ENCODE measurements around the gene CDH13. TPM values are rescaled to one million over a fixed set of nuclear protein-coding genes. Genes with fewer than 3 reads are reported as not detected.

The CDH13 gene
- total RNA-seq, 1 donor = 102 TPM

DNA sequence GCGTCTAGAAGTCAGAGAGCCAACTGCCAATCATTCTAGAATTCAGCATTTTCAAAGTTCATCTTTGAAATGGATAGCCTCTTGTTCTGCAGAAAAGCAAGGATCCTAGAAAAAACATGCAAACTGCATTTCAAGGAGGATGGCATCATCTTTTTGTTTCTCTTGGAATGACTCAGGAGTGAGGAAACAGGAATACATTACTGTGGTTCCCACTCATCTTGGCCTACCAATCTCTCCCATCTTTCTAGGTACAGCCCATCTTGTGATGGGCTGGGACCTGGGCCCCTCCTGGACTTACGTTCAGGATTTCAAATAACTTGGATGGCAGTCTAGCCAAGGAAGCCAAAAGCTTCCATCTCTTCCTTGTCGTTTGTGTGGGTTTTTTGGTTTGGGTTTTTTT, 363.4 kb downstream of the CDH13 start:
- no peak for DNase-seq (ENCODE audit: insufficient read length, low spot score, missing footprints)
- H2AFZ ChIP-seq (ENCODE audit: low read length) = no peak overlapping the region
- H3K4me1 ChIP-seq (ENCODE audit: insufficient read depth, low read length) = peaks cover 8% of the 10 kb centered on the region
- H3K79me2 ChIP-seq (ENCODE audit: insufficient read depth, low read length) = no peaks in the 10 kb centered on the region
- no peaks in the 10 kb centered on the region for H3K27me3 ChIP-seq (ENCODE audit: insufficient read depth, low read length)
- H3K9me3 ChIP-seq (ENCODE audit: low read depth, low read length) = no peaks in the 10 kb centered on the region
- no peaks in the 10 kb centered on the region for H4K20me1 ChIP-seq (ENCODE audit: insufficient read depth, low read length)
- H3K36me3 ChIP-seq (ENCODE audit: insufficient read depth, low read length) = no peaks in the 10 kb centered on the region
- TF ChIP-seq, protein P1, sequence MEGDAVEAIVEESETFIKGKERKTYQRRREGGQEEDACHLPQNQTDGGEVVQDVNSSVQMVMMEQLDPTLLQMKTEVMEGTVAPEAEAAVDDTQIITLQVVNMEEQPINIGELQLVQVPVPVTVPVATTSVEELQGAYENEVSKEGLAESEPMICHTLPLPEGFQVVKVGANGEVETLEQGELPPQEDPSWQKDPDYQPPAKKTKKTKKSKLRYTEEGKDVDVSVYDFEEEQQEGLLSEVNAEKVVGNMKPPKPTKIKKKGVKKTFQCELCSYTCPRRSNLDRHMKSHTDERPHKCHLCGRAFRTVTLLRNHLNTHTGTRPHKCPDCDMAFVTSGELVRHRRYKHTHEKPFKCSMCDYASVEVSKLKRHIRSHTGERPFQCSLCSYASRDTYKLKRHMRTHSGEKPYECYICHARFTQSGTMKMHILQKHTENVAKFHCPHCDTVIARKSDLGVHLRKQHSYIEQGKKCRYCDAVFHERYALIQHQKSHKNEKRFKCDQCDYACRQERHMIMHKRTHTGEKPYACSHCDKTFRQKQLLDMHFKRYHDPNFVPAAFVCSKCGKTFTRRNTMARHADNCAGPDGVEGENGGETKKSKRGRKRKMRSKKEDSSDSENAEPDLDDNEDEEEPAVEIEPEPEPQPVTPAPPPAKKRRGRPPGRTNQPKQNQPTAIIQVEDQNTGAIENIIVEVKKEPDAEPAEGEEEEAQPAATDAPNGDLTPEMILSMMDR (IDR thresholded peaks at IDR 0.05; ENCODE audit: extremely low read depth, low read depth, low read length) = no peak
- no peak overlapping the region for H3K27ac ChIP-seq (ENCODE audit: low read depth, low read length)
- no peak overlapping the region for H3K4me3 ChIP-seq (ENCODE audit: insufficient read depth, low read length)
- H3K4me2 ChIP-seq (ENCODE audit: insufficient read depth, low read length) = no peak overlapping the region

DNA sequence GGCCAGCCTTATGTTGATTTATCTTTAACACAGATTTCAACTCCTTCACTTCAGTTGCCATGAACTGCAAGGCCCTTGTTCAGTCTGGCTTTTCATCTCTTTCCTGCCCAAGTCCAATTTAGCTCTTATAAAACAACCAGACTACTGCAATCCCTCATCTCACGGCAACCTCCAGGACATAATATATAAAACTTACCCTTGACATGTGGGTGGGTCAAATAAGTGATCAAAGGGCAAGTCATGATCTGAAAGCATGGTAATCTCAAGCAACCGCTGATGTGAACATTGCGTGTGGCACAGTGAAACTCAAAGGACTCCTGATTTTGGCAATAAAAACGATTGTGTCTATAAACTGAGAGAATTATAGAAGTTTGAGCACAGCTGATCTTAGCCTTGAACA, 364.6 kb downstream of the CDH13 start:
- H3K27ac ChIP-seq (ENCODE audit: low read depth, low read length) = no peak overlapping the region
- no peaks in the 10 kb centered on the region for H3K79me2 ChIP-seq (ENCODE audit: insufficient read depth, low read length)
- H3K4me3 ChIP-seq (ENCODE audit: insufficient read depth, low read length) = no peak overlapping the region
- H3K4me1 ChIP-seq (ENCODE audit: insufficient read depth, low read length) = peaks cover 18% of the 10 kb centered on the region
- TF ChIP-seq, protein P1 (IDR thresholded peaks at IDR 0.05; ENCODE audit: extremely low read depth, low read depth, low read length) = no peak
- H3K9me3 ChIP-seq (ENCODE audit: low read depth, low read length) = no peaks in the 10 kb centered on the region
- no peaks in the 10 kb centered on the region for H4K20me1 ChIP-seq (ENCODE audit: insufficient read depth, low read length)
- no peak for DNase-seq (ENCODE audit: insufficient read length, low spot score, missing footprints)
- H3K36me3 ChIP-seq (ENCODE audit: insufficient read depth, low read length) = no peaks in the 10 kb centered on the region
- H2AFZ ChIP-seq (ENCODE audit: low read length) = no peak overlapping the region
- H3K4me2 ChIP-seq (ENCODE audit: insufficient read depth, low read length) = no peak overlapping the region
- H3K27me3 ChIP-seq (ENCODE audit: insufficient read depth, low read length) = no peaks in the 10 kb centered on the region

DNA sequence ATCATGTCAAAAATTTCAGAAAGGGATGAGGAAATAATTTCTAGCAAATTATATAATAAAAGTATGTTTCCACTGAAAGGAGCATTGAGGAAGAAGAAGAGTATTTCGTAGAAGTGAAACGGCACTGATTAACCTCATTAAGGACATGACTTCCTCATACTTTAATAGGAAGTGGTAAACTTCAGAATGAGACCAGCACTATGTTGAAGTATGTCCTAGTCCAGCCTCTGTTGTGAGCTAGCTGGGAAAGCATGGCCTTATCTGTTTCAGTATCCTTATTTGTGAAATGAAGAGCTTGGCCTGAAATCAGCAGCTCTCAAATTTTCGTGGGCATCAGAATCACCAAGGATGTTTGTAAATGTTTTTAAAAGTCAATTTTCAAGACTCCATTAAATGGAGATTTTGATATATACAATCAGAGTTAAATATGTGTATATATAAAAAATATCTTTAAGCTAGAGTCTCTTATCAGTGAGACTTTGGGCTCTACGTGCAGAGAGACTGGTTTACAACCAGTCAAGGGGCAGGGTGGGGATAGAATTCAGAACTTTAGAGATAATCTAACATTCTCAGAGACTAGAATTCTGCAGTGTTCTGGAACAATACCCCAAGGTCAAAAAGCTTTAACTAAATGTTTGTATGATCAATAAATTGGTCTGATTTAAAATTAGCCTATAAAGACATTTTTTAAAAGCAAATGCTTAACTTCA, 365.4 kb downstream of the CDH13 start:
- TF ChIP-seq, protein P1 (IDR thresholded peaks at IDR 0.05; ENCODE audit: extremely low read depth, low read depth, low read length) = no peak
- Histone ChIP-seq H2AFZ (ENCODE audit: low read length) (no peak overlapping the region), H3K9me3 (ENCODE audit: low read depth, low read length) (no peaks in the 10 kb centered on the region), H3K27ac (ENCODE audit: low read depth, low read length) (no peak overlapping the region), H3K4me1 (ENCODE audit: insufficient read depth, low read length) (peaks cover 22% of the 10 kb centered on the region), H3K4me2 (ENCODE audit: insufficient read depth, low read length) (no peak overlapping the region), H3K27me3 (ENCODE audit: insufficient read depth, low read length) (no peaks in the 10 kb centered on the region), H3K36me3 (ENCODE audit: insufficient read depth, low read length) (no peaks in the 10 kb centered on the region), H3K79me2 (ENCODE audit: insufficient read depth, low read length) (peaks cover 6% of the 10 kb centered on the region), H4K20me1 (ENCODE audit: insufficient read depth, low read length) (no peaks in the 10 kb centered on the region), H3K4me3 (ENCODE audit: insufficient read depth, low read length) (no peak overlapping the region)
- DNase-seq (ENCODE audit: insufficient read length, low spot score, missing footprints) = no peak

DNA sequence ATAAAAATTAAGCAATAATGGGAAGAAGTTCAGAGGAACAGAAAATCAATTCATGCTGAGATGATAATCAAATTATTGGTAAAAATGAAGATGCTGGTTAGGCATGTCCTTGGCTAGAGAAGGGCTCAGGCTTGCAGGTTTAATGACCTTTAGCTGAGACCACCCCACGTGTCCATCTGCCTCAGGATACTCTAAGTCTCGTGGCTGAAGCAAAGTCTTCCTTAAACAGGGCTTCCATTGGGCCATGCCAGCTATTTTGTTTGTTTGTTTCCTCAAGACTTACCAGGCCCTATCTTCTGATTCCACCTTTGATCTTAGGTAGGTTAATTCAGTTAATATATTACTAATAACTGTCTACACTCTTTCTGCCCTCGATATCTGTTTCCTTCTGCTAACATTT, 366.0 kb downstream of the CDH13 start:
- H3K79me2 ChIP-seq (ENCODE audit: insufficient read depth, low read length) = peaks cover 6% of the 10 kb centered on the region
- no peak overlapping the region for H2AFZ ChIP-seq (ENCODE audit: low read length)
- H4K20me1 ChIP-seq (ENCODE audit: insufficient read depth, low read length) = no peaks in the 10 kb centered on the region
- DNase-seq (ENCODE audit: insufficient read length, low spot score, missing footprints) = no peak
- H3K9me3 ChIP-seq (ENCODE audit: low read depth, low read length) = no peaks in the 10 kb centered on the region
- H3K4me3 ChIP-seq (ENCODE audit: insufficient read depth, low read length) = no peak overlapping the region
- H3K4me2 ChIP-seq (ENCODE audit: insufficient read depth, low read length) = no peak overlapping the region
- H3K27me3 ChIP-seq (ENCODE audit: insufficient read depth, low read length) = no peaks in the 10 kb centered on the region
- peaks cover 22% of the 10 kb centered on the region for H3K4me1 ChIP-seq (ENCODE audit: insufficient read depth, low read length)
- no peak overlapping the region for H3K27ac ChIP-seq (ENCODE audit: low read depth, low read length)
- H3K36me3 ChIP-seq (ENCODE audit: insufficient read depth, low read length) = no peaks in the 10 kb centered on the region
- TF ChIP-seq, protein P1 (IDR thresholded peaks at IDR 0.05; ENCODE audit: extremely low read depth, low read depth, low read length) = no peak
